HEK293 (cell line): Measurements from ENCODE around the gene TSPAN9.

Experiments
- FEZF1 ChIP-seq: fragments of 450-650 bp; formaldehyde crosslinking; IDR thresholded peaks from 2 replicates; pipeline ENCODE4 v1.5.1; 2016; ENCODE audit warnings: missing biosample characterization, missing genetic modification characterization
- GLI2 ChIP-seq: fragments of 450-650 bp; formaldehyde crosslinking; IDR thresholded peaks from 2 replicates; pipeline ENCODE4; 2017; ENCODE audit warnings: missing biosample characterization, missing genetic modification characterization, low read depth, borderline replicate concordance
- SCRT2 ChIP-seq: fragments of 450-650 bp; formaldehyde crosslinking; IDR thresholded peaks from 2 replicates; pipeline ENCODE4 v1.5.1; 2016; ENCODE audit warnings: missing biosample characterization, missing genetic modification characterization
- ZBTB20 ChIP-seq: fragments of 450-650 bp; formaldehyde crosslinking; IDR thresholded peaks from 2 replicates; pipeline ENCODE4 v1.5.1; 2016; ENCODE audit warnings: missing biosample characterization, missing genetic modification characterization
- ZFHX2 ChIP-seq: fragments of 450-650 bp; formaldehyde crosslinking; conservative IDR thresholded peaks from 2 replicates; pipeline ENCODE4 v1.5.1; 2016; ENCODE audit warnings: missing biosample characterization, missing genetic modification characterization
- ZNF175 ChIP-seq: fragments of 450-650 bp; formaldehyde crosslinking; IDR thresholded peaks from 2 replicates; pipeline ENCODE4 v1.5.1; 2016; ENCODE audit warnings: missing biosample characterization, missing genetic modification characterization
- ZNF239 ChIP-seq: fragments of 450-650 bp; formaldehyde crosslinking; IDR thresholded peaks from 2 replicates; pipeline ENCODE4 v1.5.1; 2016; ENCODE audit warnings: missing biosample characterization, missing genetic modification characterization
- ZNF24 ChIP-seq: fragments of 450-650 bp; formaldehyde crosslinking; IDR thresholded peaks from 2 replicates; pipeline ENCODE4 v1.5.1; 2016; ENCODE audit warnings: missing biosample characterization, missing genetic modification characterization
- ZNF416 ChIP-seq: fragments of 450-650 bp; formaldehyde crosslinking; IDR thresholded peaks from 2 replicates; pipeline ENCODE4 v1.5.1; 2016; ENCODE audit warnings: missing biosample characterization, missing genetic modification characterization
- ZNF473 ChIP-seq: fragments of 450-650 bp; formaldehyde crosslinking; IDR thresholded peaks from 2 replicates; pipeline ENCODE4 v1.5.1; 2017; ENCODE audit warnings: missing biosample characterization, missing genetic modification characterization
- ZNF558 ChIP-seq: fragments of 450-650 bp; formaldehyde crosslinking; IDR thresholded peaks from 2 replicates; pipeline ENCODE4 v1.5.1; 2016; ENCODE audit warnings: missing biosample characterization, missing genetic modification characterization
- ZNF560 ChIP-seq: fragments of 450-650 bp; formaldehyde crosslinking; IDR thresholded peaks from 2 replicates; pipeline ENCODE4 v1.5.1; 2017; ENCODE audit warnings: missing biosample characterization, missing genetic modification characterization, borderline replicate concordance
- ZNF658 ChIP-seq: fragments of 450-650 bp; formaldehyde crosslinking; IDR thresholded peaks from 2 replicates; pipeline ENCODE4; 2016; ENCODE audit warnings: missing biosample characterization, missing genetic modification characterization
- ZNF76 ChIP-seq: fragments of 450-650 bp; formaldehyde crosslinking; IDR thresholded peaks from 2 replicates; pipeline ENCODE4; 2016; ENCODE audit warnings: low read depth, missing biosample characterization, missing genetic modification characterization, borderline replicate concordance
- ZNF776 ChIP-seq: fragments of 450-650 bp; formaldehyde crosslinking; IDR thresholded peaks from 2 replicates; pipeline ENCODE4 v1.5.0; 2017; ENCODE audit warnings: missing biosample characterization, missing genetic modification characterization, borderline replicate concordance
- TF ChIP-seq, protein P1 (sequence below): fragments of 450-650 bp; formaldehyde crosslinking; IDR thresholded peaks from 2 replicates; pipeline ENCODE4 v1.5.1; 2017; ENCODE audit warnings: missing biosample characterization, mild to moderate bottlenecking, missing genetic modification characterization, moderate library complexity
- TF ChIP-seq, protein P2 (sequence below): fragments of 450-650 bp; formaldehyde crosslinking; optimal IDR thresholded peaks from 2 replicates; pipeline ENCODE3; 2016; ENCODE audit warnings: missing biosample characterization, mild to moderate bottlenecking, missing genetic modification characterization
- TF ChIP-seq, protein P3 (sequence below): fragments of 450-650 bp; IDR thresholded peaks from 2 replicates; pipeline ENCODE4 v1.5.1; 2018; ENCODE audit warnings: missing biosample characterization, missing genetic modification characterization
- TF ChIP-seq, protein P4 (sequence below): fragments of 450-650 bp; formaldehyde crosslinking; IDR thresholded peaks from 2 replicates; pipeline ENCODE4 v1.5.1; 2016; ENCODE audit warnings: missing biosample characterization, missing genetic modification characterization
- TF ChIP-seq, protein P5 (sequence below): fragments of 450-650 bp; formaldehyde crosslinking; IDR thresholded peaks from 2 replicates; pipeline ENCODE4; 2016; ENCODE audit warnings: missing biosample characterization, missing genetic modification characterization
- TF ChIP-seq, protein P6 (sequence below): fragments of 450-650 bp; formaldehyde crosslinking; IDR thresholded peaks from 2 replicates; pipeline ENCODE4 v1.5.1; 2016; ENCODE audit warnings: missing biosample characterization, missing genetic modification characterization
- TF ChIP-seq, protein P7 (sequence below): fragments of 450-650 bp; formaldehyde crosslinking; IDR thresholded peaks from 2 replicates; pipeline ENCODE4 v1.5.1; 2017; ENCODE audit warnings: missing biosample characterization, missing genetic modification characterization
- TF ChIP-seq, protein P8 (sequence below): fragments of 450-650 bp; formaldehyde crosslinking; IDR thresholded peaks from 2 replicates; pipeline ENCODE4 v1.5.1; 2017; ENCODE audit warnings: missing biosample characterization, missing genetic modification characterization
- TF ChIP-seq, protein P9 (sequence below): fragments of 450-650 bp; formaldehyde crosslinking; IDR thresholded peaks from 2 replicates; pipeline ENCODE4 v1.5.1; 2016; ENCODE audit warnings: missing biosample characterization, missing genetic modification characterization

TSPAN9 gene

DNA sequence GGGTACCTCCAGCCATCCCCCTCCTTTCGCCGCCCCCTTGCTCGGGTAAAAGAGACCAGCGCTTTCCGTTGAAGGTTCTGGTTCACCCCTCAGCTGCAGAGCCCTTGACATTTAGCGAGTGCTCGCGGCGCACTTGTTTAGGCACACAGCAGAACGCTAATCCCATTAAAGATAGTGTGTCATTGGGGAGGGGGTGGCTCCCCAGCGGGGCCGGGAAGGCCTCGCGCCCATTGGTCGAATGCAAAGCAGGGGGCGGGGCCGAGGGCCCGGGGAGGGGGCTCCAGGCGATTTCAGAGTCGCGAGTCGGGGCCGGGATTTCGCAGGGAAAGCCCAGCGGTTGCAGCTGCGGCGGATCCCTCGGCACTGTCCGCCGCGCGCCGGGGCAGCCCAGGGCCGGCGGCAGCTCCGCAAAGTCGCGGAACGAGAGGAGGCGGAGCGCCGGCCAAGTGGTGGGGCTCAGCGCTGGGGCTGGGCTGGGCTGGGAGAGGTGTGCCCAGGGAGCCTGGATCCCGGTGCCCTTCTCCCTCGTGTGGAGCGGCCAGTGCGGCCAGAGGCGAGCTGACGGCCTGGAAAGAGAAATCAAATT, 122.9 kb downstream of the TSPAN9 start (continued):
- TF ChIP-seq, protein P1, sequence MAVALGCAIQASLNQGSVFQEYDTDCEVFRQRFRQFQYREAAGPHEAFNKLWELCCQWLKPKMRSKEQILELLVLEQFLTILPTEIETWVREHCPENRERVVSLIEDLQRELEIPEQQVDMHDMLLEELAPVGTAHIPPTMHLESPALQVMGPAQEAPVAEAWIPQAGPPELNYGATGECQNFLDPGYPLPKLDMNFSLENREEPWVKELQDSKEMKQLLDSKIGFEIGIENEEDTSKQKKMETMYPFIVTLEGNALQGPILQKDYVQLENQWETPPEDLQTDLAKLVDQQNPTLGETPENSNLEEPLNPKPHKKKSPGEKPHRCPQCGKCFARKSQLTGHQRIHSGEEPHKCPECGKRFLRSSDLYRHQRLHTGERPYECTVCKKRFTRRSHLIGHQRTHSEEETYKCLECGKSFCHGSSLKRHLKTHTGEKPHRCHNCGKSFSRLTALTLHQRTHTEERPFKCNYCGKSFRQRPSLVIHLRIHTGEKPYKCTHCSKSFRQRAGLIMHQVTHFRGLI: peak; percentile 98
- no peak for TF ChIP-seq SCRT2
- 0 out of 2 replicates have a peak, but pooled peaks have one; percentile 27 for TF ChIP-seq ZNF24 (tag by site-specific recombination)
- TF ChIP-seq, protein P2, sequence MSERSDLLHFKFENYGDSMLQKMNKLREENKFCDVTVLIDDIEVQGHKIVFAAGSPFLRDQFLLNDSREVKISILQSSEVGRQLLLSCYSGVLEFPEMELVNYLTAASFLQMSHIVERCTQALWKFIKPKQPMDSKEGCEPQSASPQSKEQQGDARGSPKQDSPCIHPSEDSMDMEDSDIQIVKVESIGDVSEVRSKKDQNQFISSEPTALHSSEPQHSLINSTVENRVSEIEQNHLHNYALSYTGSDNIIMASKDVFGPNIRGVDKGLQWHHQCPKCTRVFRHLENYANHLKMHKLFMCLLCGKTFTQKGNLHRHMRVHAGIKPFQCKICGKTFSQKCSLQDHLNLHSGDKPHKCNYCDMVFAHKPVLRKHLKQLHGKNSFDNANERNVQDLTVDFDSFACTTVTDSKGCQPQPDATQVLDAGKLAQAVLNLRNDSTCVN (tag by site-specific recombination): peak; percentile 45
- TF ChIP-seq, protein P3, sequence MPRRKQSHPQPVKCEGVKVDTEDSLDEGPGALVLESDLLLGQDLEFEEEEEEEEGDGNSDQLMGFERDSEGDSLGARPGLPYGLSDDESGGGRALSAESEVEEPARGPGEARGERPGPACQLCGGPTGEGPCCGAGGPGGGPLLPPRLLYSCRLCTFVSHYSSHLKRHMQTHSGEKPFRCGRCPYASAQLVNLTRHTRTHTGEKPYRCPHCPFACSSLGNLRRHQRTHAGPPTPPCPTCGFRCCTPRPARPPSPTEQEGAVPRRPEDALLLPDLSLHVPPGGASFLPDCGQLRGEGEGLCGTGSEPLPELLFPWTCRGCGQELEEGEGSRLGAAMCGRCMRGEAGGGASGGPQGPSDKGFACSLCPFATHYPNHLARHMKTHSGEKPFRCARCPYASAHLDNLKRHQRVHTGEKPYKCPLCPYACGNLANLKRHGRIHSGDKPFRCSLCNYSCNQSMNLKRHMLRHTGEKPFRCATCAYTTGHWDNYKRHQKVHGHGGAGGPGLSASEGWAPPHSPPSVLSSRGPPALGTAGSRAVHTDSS: no peak
- no peak for TF ChIP-seq ZNF416 (tag by site-specific recombination)
- no peak for TF ChIP-seq ZNF658 (tag by site-specific recombination)
- TF ChIP-seq, protein P4, sequence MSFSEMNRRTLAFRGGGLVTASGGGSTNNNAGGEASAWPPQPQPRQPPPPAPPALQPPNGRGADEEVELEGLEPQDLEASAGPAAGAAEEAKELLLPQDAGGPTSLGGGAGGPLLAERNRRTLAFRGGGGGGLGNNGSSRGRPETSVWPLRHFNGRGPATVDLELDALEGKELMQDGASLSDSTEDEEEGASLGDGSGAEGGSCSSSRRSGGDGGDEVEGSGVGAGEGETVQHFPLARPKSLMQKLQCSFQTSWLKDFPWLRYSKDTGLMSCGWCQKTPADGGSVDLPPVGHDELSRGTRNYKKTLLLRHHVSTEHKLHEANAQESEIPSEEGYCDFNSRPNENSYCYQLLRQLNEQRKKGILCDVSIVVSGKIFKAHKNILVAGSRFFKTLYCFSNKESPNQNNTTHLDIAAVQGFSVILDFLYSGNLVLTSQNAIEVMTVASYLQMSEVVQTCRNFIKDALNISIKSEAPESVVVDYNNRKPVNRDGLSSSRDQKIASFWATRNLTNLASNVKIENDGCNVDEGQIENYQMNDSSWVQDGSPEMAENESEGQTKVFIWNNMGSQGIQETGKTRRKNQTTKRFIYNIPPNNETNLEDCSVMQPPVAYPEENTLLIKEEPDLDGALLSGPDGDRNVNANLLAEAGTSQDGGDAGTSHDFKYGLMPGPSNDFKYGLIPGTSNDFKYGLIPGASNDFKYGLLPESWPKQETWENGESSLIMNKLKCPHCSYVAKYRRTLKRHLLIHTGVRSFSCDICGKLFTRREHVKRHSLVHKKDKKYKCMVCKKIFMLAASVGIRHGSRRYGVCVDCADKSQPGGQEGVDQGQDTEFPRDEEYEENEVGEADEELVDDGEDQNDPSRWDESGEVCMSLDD (tag by site-specific recombination): 0 out of 2 replicates have a peak, but pooled peaks have one; percentile 16
- TF ChIP-seq GLI2 (tag by site-specific recombination): no peak
- no peak for TF ChIP-seq FEZF1 (tag by site-specific recombination)
- TF ChIP-seq ZNF473 (tag by site-specific recombination): no peak
- TF ChIP-seq, protein P5, sequence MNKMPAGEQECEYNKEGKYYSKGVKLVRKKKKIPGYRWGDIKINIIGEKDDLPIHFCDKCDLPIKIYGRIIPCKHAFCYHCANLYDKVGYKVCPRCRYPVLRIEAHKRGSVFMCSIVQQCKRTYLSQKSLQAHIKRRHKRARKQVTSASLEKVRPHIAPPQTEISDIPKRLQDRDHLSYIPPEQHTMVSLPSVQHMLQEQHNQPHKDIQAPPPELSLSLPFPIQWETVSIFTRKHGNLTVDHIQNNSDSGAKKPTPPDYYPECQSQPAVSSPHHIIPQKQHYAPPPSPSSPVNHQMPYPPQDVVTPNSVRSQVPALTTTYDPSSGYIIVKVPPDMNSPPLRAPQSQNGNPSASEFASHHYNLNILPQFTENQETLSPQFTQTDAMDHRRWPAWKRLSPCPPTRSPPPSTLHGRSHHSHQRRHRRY (tag by site-specific recombination): no peak
- TF ChIP-seq ZNF175 (tag by site-specific recombination): no peak
- TF ChIP-seq, protein P6, sequence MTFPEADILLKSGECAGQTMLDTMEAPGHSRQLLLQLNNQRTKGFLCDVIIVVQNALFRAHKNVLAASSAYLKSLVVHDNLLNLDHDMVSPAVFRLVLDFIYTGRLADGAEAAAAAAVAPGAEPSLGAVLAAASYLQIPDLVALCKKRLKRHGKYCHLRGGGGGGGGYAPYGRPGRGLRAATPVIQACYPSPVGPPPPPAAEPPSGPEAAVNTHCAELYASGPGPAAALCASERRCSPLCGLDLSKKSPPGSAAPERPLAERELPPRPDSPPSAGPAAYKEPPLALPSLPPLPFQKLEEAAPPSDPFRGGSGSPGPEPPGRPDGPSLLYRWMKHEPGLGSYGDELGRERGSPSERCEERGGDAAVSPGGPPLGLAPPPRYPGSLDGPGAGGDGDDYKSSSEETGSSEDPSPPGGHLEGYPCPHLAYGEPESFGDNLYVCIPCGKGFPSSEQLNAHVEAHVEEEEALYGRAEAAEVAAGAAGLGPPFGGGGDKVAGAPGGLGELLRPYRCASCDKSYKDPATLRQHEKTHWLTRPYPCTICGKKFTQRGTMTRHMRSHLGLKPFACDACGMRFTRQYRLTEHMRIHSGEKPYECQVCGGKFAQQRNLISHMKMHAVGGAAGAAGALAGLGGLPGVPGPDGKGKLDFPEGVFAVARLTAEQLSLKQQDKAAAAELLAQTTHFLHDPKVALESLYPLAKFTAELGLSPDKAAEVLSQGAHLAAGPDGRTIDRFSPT (tag by site-specific recombination): no peak
- peak; percentile 83 for TF ChIP-seq ZBTB20 (tag by site-specific recombination)
- TF ChIP-seq ZNF76 (tag by site-specific recombination): no peak
- TF ChIP-seq ZFHX2 (tag by site-specific recombination): 0 out of 2 replicates have a peak, but pooled peaks have one; percentile 38
- no peak for TF ChIP-seq ZNF239 (tag by site-specific recombination)
- TF ChIP-seq, protein P7, sequence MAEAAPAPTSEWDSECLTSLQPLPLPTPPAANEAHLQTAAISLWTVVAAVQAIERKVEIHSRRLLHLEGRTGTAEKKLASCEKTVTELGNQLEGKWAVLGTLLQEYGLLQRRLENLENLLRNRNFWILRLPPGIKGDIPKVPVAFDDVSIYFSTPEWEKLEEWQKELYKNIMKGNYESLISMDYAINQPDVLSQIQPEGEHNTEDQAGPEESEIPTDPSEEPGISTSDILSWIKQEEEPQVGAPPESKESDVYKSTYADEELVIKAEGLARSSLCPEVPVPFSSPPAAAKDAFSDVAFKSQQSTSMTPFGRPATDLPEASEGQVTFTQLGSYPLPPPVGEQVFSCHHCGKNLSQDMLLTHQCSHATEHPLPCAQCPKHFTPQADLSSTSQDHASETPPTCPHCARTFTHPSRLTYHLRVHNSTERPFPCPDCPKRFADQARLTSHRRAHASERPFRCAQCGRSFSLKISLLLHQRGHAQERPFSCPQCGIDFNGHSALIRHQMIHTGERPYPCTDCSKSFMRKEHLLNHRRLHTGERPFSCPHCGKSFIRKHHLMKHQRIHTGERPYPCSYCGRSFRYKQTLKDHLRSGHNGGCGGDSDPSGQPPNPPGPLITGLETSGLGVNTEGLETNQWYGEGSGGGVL (tag by site-specific recombination): 0 out of 2 replicates have a peak, but pooled peaks have one; percentile 9
- TF ChIP-seq ZNF560 (tag by site-specific recombination): no peak
- TF ChIP-seq, protein P8, sequence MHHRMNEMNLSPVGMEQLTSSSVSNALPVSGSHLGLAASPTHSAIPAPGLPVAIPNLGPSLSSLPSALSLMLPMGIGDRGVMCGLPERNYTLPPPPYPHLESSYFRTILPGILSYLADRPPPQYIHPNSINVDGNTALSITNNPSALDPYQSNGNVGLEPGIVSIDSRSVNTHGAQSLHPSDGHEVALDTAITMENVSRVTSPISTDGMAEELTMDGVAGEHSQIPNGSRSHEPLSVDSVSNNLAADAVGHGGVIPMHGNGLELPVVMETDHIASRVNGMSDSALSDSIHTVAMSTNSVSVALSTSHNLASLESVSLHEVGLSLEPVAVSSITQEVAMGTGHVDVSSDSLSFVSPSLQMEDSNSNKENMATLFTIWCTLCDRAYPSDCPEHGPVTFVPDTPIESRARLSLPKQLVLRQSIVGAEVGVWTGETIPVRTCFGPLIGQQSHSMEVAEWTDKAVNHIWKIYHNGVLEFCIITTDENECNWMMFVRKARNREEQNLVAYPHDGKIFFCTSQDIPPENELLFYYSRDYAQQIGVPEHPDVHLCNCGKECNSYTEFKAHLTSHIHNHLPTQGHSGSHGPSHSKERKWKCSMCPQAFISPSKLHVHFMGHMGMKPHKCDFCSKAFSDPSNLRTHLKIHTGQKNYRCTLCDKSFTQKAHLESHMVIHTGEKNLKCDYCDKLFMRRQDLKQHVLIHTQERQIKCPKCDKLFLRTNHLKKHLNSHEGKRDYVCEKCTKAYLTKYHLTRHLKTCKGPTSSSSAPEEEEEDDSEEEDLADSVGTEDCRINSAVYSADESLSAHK (tag by site-specific recombination): no peak
- TF ChIP-seq, protein P9, sequence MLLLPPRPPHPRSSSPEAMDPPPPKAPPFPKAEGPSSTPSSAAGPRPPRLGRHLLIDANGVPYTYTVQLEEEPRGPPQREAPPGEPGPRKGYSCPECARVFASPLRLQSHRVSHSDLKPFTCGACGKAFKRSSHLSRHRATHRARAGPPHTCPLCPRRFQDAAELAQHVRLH (tag by site-specific recombination): no peak
- TF ChIP-seq ZNF558 (tag by site-specific recombination): no peak
- TF ChIP-seq ZNF776: no peak
